Measurements from ENCODE around the gene KIF13A.

DNA sequence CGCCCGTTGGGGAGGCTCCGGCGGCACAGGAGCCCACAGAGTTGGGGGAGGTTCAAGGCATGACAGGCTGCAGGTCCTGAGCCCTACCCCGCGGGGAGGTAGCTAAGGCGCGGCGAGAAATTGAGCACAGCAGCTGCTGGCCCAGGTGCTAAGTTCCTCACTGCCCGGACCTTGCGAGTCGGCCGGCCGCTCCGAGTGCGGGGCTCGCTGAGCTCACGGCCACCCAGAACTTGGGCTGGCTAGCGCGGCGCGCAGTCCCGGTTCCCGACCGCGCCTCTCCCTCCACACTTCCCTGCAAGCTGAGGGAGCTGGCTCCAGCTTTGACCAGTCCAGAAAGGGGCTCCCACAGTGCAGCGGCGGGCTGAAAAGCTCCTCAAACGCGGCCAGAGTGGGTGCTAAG lies 23.9 kb upstream of the KIF13A start:
- TF ChIP-seq, protein P1, sequence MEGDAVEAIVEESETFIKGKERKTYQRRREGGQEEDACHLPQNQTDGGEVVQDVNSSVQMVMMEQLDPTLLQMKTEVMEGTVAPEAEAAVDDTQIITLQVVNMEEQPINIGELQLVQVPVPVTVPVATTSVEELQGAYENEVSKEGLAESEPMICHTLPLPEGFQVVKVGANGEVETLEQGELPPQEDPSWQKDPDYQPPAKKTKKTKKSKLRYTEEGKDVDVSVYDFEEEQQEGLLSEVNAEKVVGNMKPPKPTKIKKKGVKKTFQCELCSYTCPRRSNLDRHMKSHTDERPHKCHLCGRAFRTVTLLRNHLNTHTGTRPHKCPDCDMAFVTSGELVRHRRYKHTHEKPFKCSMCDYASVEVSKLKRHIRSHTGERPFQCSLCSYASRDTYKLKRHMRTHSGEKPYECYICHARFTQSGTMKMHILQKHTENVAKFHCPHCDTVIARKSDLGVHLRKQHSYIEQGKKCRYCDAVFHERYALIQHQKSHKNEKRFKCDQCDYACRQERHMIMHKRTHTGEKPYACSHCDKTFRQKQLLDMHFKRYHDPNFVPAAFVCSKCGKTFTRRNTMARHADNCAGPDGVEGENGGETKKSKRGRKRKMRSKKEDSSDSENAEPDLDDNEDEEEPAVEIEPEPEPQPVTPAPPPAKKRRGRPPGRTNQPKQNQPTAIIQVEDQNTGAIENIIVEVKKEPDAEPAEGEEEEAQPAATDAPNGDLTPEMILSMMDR (conservative IDR thresholded peaks at IDR 0.05; ENCODE audit: low read depth, low read length) = no peak
- no peak for TF ChIP-seq EZH2 (IDR thresholded peaks at IDR 0.05; ENCODE audit: borderline replicate concordance, low read depth, low read length, poor library complexity, severe bottlenecking)

Measured in A673 (cell line).